HEK293 (cell line): ENCODE measurements around the gene MATR3.

Experiments
- FEZF1 ChIP-seq: fragments of 450-650 bp; formaldehyde crosslinking; IDR thresholded peaks from 2 replicates; pipeline ENCODE4 v1.5.1; 2016; ENCODE audit warnings: missing biosample characterization, missing genetic modification characterization
- GLIS1 ChIP-seq: fragments of 450-650 bp; formaldehyde crosslinking; IDR thresholded peaks from 2 replicates; pipeline ENCODE4 v1.5.1; 2016; ENCODE audit warnings: missing biosample characterization, missing genetic modification characterization
- HOXD13 ChIP-seq: sonication (generic); formaldehyde crosslinking; IDR thresholded peaks from 2 replicates; pipeline ENCODE4 v1.8.0; 2022; ENCODE audit warnings: missing genetic modification reagents, borderline replicate concordance
- KLF16 ChIP-seq: fragments of 450-650 bp; formaldehyde crosslinking; IDR thresholded peaks from 2 replicates; pipeline ENCODE4 v1.5.1; 2017; ENCODE audit warnings: missing biosample characterization, missing genetic modification characterization
- OSR2 ChIP-seq: fragments of 450-650 bp; formaldehyde crosslinking; IDR thresholded peaks from 2 replicates; pipeline ENCODE4 v1.5.1; 2016; ENCODE audit warnings: missing biosample characterization, missing genetic modification characterization
- RBAK ChIP-seq: fragments of 450-650 bp; formaldehyde crosslinking; IDR thresholded peaks from 2 replicates; pipeline ENCODE4 v1.5.1; 2016; ENCODE audit warnings: missing biosample characterization, missing genetic modification characterization
- SCRT2 ChIP-seq: fragments of 450-650 bp; formaldehyde crosslinking; IDR thresholded peaks from 2 replicates; pipeline ENCODE4 v1.5.1; 2016; ENCODE audit warnings: missing biosample characterization, missing genetic modification characterization
- TRIM28 ChIP-seq: IDR thresholded peaks from 2 replicates; pipeline ENCODE4 v1.6.1; 2011; ENCODE audit warnings: low read length, control low read depth, borderline replicate concordance
- ZBTB8A ChIP-seq: fragments of 450-650 bp; formaldehyde crosslinking; IDR thresholded peaks from 2 replicates; pipeline ENCODE4 v1.5.1; 2016; ENCODE audit warnings: missing biosample characterization, missing genetic modification characterization
- ZNF114 ChIP-seq: fragments of 450-650 bp; formaldehyde crosslinking; IDR thresholded peaks from 2 replicates; pipeline ENCODE4 v1.5.0; 2017; ENCODE audit warnings: missing biosample characterization, missing genetic modification characterization
- ZNF133 ChIP-seq: fragments of 450-650 bp; formaldehyde crosslinking; IDR thresholded peaks from 2 replicates; pipeline ENCODE4 v1.5.1; 2016; ENCODE audit warnings: missing biosample characterization, missing genetic modification characterization
- ZNF138 ChIP-seq: fragments of 450-650 bp; formaldehyde crosslinking; IDR thresholded peaks from 2 replicates; pipeline ENCODE4 v1.5.1; 2016; ENCODE audit warnings: missing biosample characterization, missing genetic modification characterization, borderline replicate concordance
- ZNF146 ChIP-seq: fragments of 450-650 bp; formaldehyde crosslinking; IDR thresholded peaks from 2 replicates; pipeline ENCODE4 v1.5.1; 2016; ENCODE audit warnings: missing biosample characterization, missing genetic modification characterization
- ZNF174 ChIP-seq: fragments of 450-650 bp; formaldehyde crosslinking; IDR thresholded peaks from 2 replicates; pipeline ENCODE4 v1.5.0; 2017; ENCODE audit warnings: missing biosample characterization, mild to moderate bottlenecking, missing genetic modification characterization
- ZNF175 ChIP-seq: fragments of 450-650 bp; formaldehyde crosslinking; IDR thresholded peaks from 2 replicates; pipeline ENCODE4 v1.5.1; 2016; ENCODE audit warnings: missing biosample characterization, missing genetic modification characterization
- ZNF23 ChIP-seq: fragments of 450-650 bp; formaldehyde crosslinking; IDR thresholded peaks from 2 replicates; pipeline ENCODE4 v1.5.1; 2016; ENCODE audit warnings: missing biosample characterization, missing genetic modification characterization, borderline replicate concordance
- ZNF302 ChIP-seq: fragments of 450-650 bp; formaldehyde crosslinking; IDR thresholded peaks from 2 replicates; pipeline ENCODE4 v1.5.1; 2016; ENCODE audit warnings: missing biosample characterization, missing genetic modification characterization, low read depth
- ZNF394 ChIP-seq: fragments of 450-650 bp; formaldehyde crosslinking; IDR thresholded peaks from 2 replicates; pipeline ENCODE4 v1.5.1; 2016; ENCODE audit warnings: missing biosample characterization, missing genetic modification characterization, mild to moderate bottlenecking, moderate library complexity, borderline replicate concordance
- ZNF521 ChIP-seq: fragments of 450-650 bp; formaldehyde crosslinking; IDR thresholded peaks from 2 replicates; pipeline ENCODE4 v1.5.1; 2017; ENCODE audit warnings: missing biosample characterization, mild to moderate bottlenecking, missing genetic modification characterization
- ZNF626 ChIP-seq: fragments of 450-650 bp; sonication (Bioruptor Pico); formaldehyde crosslinking; IDR thresholded peaks from 2 replicates; pipeline ENCODE4 v1.5.1; 2018; ENCODE audit warnings: missing biosample characterization, missing genetic modification characterization, inconsistent platforms
- ZNF660 ChIP-seq: fragments of 450-650 bp; IDR thresholded peaks from 2 replicates; pipeline ENCODE4 v1.5.1; 2018; ENCODE audit warnings: missing biosample characterization, mild to moderate bottlenecking, missing genetic modification characterization
- ZNF776 ChIP-seq: fragments of 450-650 bp; formaldehyde crosslinking; IDR thresholded peaks from 2 replicates; pipeline ENCODE4 v1.5.0; 2017; ENCODE audit warnings: missing biosample characterization, missing genetic modification characterization, borderline replicate concordance
- ZNF792 ChIP-seq: fragments of 450-650 bp; formaldehyde crosslinking; IDR thresholded peaks from 2 replicates; pipeline ENCODE4 v1.5.1; 2016; ENCODE audit warnings: missing biosample characterization, missing genetic modification characterization
- ZNF843 ChIP-seq: fragments of 450-650 bp; formaldehyde crosslinking; IDR thresholded peaks from 2 replicates; pipeline ENCODE4 v1.5.1; 2016; ENCODE audit warnings: missing biosample characterization, missing genetic modification characterization
- TF ChIP-seq, protein P1 (sequence below): fragments of 450-650 bp; formaldehyde crosslinking; IDR thresholded peaks from 2 replicates; pipeline ENCODE4 v1.5.1; 2016; ENCODE audit warnings: missing biosample characterization, missing genetic modification characterization, low read depth
- TF ChIP-seq, protein P2 (sequence below): fragments of 450-650 bp; formaldehyde crosslinking; IDR thresholded peaks from 2 replicates; pipeline ENCODE4 v1.5.1; 2016; ENCODE audit warnings: missing biosample characterization, missing genetic modification characterization
- TF ChIP-seq, protein P3 (sequence below): fragments of 450-650 bp; formaldehyde crosslinking; IDR thresholded peaks from 2 replicates; pipeline ENCODE4 v1.5.1; 2016; ENCODE audit warnings: missing biosample characterization, missing genetic modification characterization
- TF ChIP-seq, protein P4 (sequence below): fragments of 450-650 bp; formaldehyde crosslinking; IDR thresholded peaks from 2 replicates; pipeline ENCODE4 v1.5.1; 2016; ENCODE audit warnings: missing biosample characterization, missing genetic modification characterization
- TF ChIP-seq, protein P5 (sequence below): fragments of 450-650 bp; formaldehyde crosslinking; IDR thresholded peaks from 2 replicates; pipeline ENCODE4 v1.5.1; 2016; ENCODE audit warnings: missing biosample characterization, missing genetic modification characterization
- TF ChIP-seq, protein P6 (sequence below): fragments of 450-650 bp; formaldehyde crosslinking; IDR thresholded peaks from 2 replicates; pipeline ENCODE4 v1.5.1; 2017; ENCODE audit warnings: missing biosample characterization, missing genetic modification characterization
- TF ChIP-seq, protein P7 (sequence below): fragments of 450-650 bp; formaldehyde crosslinking; IDR thresholded peaks from 2 replicates; pipeline ENCODE4 v1.5.1; 2016; ENCODE audit warnings: missing biosample characterization, missing genetic modification characterization

Gene MATR3

DNA sequence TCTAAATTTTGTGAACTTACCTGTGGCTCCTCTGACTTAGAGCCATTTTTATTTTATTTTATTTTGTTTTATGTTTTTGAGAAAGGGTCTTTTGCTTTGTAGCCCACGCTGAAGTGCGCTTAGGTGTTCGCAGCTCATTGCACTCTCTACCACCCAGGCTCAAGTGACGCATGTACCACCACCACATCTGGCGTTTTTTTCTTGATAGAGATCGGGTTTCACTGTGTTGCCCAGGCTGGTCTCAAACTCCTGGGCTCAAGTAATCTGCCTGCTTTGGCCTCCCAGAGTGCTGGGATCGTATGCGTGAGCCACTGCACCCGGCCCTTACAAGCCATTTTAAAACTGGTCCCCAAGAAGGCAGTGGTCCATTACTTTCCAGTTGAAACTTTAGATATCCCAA lies 18.5 kb downstream of the MATR3 start (continued):
- TF ChIP-seq, protein P1, sequence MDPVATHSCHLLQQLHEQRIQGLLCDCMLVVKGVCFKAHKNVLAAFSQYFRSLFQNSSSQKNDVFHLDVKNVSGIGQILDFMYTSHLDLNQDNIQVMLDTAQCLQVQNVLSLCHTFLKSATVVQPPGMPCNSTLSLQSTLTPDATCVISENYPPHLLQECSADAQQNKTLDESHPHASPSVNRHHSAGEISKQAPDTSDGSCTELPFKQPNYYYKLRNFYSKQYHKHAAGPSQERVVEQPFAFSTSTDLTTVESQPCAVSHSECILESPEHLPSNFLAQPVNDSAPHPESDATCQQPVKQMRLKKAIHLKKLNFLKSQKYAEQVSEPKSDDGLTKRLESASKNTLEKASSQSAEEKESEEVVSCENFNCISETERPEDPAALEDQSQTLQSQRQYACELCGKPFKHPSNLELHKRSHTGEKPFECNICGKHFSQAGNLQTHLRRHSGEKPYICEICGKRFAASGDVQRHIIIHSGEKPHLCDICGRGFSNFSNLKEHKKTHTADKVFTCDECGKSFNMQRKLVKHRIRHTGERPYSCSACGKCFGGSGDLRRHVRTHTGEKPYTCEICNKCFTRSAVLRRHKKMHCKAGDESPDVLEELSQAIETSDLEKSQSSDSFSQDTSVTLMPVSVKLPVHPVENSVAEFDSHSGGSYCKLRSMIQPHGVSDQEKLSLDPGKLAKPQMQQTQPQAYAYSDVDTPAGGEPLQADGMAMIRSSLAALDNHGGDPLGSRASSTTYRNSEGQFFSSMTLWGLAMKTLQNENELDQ (tag by site-specific recombination): no peak
- peak; percentile 67 for TF ChIP-seq ZBTB8A (tag by site-specific recombination)
- TF ChIP-seq ZNF776 (tag by site-specific recombination): no peak
- TF ChIP-seq, protein P2, sequence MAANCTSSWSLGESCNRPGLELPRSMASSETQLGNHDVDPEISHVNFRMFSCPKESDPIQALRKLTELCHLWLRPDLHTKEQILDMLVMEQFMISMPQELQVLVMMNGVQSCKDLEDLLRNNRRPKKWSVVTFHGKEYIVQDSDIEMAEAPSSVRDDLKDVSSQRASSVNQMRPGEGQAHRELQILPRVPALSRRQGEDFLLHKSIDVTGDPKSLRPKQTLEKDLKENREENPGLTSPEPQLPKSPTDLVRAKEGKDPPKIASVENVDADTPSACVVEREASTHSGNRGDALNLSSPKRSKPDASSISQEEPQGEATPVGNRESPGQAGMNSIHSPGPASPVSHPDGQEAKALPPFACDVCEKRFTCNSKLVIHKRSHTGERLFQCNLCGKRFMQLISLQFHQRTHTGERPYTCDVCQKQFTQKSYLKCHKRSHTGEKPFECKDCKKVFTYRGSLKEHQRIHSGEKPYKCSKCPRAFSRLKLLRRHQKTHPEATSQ (tag by site-specific recombination): no peak
- TF ChIP-seq ZNF394 (tag by site-specific recombination): 0 out of 2 replicates have a peak, but pooled peaks have one; percentile 11
- TF ChIP-seq ZNF626 (tag by site-specific recombination): no peak
- TF ChIP-seq ZNF114 (tag by site-specific recombination): no peak
- TF ChIP-seq, protein P3, sequence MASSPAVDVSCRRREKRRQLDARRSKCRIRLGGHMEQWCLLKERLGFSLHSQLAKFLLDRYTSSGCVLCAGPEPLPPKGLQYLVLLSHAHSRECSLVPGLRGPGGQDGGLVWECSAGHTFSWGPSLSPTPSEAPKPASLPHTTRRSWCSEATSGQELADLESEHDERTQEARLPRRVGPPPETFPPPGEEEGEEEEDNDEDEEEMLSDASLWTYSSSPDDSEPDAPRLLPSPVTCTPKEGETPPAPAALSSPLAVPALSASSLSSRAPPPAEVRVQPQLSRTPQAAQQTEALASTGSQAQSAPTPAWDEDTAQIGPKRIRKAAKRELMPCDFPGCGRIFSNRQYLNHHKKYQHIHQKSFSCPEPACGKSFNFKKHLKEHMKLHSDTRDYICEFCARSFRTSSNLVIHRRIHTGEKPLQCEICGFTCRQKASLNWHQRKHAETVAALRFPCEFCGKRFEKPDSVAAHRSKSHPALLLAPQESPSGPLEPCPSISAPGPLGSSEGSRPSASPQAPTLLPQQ (tag by site-specific recombination): peak; percentile 57; the same call in 1 of the 2 replicates
- TF ChIP-seq, protein P4, sequence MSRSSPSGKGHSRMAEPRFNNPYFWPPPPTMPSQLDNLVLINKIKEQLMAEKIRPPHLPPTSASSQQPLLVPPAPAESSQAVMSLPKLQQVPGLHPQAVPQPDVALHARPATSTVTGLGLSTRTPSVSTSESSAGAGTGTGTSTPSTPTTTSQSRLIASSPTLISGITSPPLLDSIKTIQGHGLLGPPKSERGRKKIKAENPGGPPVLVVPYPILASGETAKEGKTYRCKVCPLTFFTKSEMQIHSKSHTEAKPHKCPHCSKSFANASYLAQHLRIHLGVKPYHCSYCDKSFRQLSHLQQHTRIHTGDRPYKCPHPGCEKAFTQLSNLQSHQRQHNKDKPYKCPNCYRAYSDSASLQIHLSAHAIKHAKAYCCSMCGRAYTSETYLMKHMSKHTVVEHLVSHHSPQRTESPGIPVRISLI (tag by site-specific recombination): peak; percentile 93
- TF ChIP-seq ZNF175 (tag by site-specific recombination): no peak
- TF ChIP-seq RBAK (tag by site-specific recombination): no peak
- TF ChIP-seq GLIS1 (tag by site-specific recombination): peak; percentile 98
- TF ChIP-seq, protein P5, sequence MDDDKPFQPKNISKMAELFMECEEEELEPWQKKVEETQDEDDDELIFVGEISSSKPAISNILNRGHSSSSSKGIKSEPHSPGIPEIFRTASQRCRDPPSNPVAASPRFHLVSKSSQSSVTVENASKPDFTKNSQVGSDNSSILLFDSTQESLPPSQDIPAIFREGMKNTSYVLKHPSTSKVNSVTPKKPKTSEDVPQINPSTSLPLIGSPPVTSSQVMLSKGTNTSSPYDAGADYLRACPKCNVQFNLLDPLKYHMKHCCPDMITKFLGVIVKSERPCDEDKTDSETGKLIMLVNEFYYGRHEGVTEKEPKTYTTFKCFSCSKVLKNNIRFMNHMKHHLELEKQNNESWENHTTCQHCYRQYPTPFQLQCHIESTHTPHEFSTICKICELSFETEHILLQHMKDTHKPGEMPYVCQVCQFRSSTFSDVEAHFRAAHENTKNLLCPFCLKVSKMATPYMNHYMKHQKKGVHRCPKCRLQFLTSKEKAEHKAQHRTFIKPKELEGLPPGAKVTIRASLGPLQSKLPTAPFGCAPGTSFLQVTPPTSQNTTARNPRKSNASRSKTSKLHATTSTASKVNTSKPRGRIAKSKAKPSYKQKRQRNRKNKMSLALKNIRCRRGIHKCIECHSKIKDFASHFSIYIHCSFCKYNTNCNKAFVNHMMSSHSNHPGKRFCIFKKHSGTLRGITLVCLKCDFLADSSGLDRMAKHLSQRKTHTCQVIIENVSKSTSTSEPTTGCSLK (tag by site-specific recombination): no peak
- TF ChIP-seq FEZF1 (tag by site-specific recombination): 0 out of 2 replicates have a peak, but pooled peaks have one; percentile 33
- no peak for TF ChIP-seq HOXD13 (CRISPR knock-in tag)
- no peak for TF ChIP-seq OSR2 (tag by site-specific recombination)
- no peak for TF ChIP-seq ZNF302 (tag by site-specific recombination)
- TF ChIP-seq, protein P6, sequence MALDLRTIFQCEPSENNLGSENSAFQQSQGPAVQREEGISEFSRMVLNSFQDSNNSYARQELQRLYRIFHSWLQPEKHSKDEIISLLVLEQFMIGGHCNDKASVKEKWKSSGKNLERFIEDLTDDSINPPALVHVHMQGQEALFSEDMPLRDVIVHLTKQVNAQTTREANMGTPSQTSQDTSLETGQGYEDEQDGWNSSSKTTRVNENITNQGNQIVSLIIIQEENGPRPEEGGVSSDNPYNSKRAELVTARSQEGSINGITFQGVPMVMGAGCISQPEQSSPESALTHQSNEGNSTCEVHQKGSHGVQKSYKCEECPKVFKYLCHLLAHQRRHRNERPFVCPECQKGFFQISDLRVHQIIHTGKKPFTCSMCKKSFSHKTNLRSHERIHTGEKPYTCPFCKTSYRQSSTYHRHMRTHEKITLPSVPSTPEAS (tag by site-specific recombination): no peak
- TF ChIP-seq ZNF138 (tag by site-specific recombination): no peak
- no peak for TF ChIP-seq ZNF23 (tag by site-specific recombination)
- TF ChIP-seq, protein P7, sequence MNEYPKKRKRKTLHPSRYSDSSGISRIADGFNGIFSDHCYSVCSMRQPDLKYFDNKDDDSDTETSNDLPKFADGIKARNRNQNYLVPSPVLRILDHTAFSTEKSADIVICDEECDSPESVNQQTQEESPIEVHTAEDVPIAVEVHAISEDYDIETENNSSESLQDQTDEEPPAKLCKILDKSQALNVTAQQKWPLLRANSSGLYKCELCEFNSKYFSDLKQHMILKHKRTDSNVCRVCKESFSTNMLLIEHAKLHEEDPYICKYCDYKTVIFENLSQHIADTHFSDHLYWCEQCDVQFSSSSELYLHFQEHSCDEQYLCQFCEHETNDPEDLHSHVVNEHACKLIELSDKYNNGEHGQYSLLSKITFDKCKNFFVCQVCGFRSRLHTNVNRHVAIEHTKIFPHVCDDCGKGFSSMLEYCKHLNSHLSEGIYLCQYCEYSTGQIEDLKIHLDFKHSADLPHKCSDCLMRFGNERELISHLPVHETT (tag by site-specific recombination): no peak
- no peak for TF ChIP-seq ZNF133 (tag by site-specific recombination)
- no peak for TF ChIP-seq TRIM28
- peak; percentile 49; the same call in 1 of the 2 replicates for TF ChIP-seq ZNF660 (tag by site-specific recombination)
- no peak for TF ChIP-seq ZNF843 (tag by site-specific recombination)
- TF ChIP-seq ZNF792 (tag by site-specific recombination): no peak
- TF ChIP-seq KLF16: no peak
- TF ChIP-seq ZNF146: no peak
- TF ChIP-seq ZNF174 (tag by site-specific recombination): no peak
- TF ChIP-seq ZNF521 (tag by site-specific recombination): no peak
- TF ChIP-seq SCRT2 (tag by site-specific recombination): peak; percentile 74
